ENCODE measurements around the gene MCM7.

Gene MCM7

DNA sequence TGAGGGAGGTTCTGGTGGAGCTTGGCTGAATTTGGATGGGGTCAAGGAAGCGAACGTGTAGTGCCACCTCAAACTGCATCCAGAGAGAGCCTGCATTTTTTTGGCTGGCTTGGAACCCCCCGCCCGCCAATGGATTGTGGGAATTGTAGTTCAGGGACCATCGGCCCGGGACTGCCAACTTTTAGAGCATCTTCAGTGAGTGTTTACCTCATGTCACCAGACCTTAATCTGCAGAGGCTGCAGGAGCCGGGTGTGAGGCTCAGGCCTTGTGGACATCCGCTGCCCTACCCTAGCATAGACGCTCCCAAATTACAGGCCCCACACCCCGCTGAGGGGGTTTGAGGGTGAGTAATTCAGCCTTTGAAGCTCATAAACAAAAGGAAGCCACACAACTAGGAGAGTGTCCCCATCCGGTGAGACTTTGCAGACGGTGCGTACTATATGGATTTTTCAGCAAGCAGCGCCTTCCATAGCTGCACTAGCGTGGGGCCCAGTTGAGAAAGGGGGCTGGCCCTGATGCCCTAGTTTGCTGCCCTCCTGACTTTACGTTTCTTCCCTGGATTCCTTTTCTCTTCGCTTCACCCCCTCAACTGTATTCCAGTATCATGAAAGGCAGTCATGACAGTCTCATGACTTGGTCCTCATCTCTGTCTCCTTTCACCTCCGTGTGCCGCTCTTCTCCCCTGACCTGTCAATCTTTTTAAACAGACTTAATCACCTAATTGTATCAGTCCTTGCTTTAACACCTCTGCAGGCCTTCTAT lies 19.0 kb upstream of the MCM7 start:
- no peak for TF ChIP-seq ZFX (IDR thresholded peaks at IDR 0.05)
- TF ChIP-seq, protein P1, sequence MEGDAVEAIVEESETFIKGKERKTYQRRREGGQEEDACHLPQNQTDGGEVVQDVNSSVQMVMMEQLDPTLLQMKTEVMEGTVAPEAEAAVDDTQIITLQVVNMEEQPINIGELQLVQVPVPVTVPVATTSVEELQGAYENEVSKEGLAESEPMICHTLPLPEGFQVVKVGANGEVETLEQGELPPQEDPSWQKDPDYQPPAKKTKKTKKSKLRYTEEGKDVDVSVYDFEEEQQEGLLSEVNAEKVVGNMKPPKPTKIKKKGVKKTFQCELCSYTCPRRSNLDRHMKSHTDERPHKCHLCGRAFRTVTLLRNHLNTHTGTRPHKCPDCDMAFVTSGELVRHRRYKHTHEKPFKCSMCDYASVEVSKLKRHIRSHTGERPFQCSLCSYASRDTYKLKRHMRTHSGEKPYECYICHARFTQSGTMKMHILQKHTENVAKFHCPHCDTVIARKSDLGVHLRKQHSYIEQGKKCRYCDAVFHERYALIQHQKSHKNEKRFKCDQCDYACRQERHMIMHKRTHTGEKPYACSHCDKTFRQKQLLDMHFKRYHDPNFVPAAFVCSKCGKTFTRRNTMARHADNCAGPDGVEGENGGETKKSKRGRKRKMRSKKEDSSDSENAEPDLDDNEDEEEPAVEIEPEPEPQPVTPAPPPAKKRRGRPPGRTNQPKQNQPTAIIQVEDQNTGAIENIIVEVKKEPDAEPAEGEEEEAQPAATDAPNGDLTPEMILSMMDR (conservative IDR thresholded peaks at IDR 0.05) = no peak
- peak overlapping the region; percentile 85 for H3K27ac ChIP-seq

DNA sequence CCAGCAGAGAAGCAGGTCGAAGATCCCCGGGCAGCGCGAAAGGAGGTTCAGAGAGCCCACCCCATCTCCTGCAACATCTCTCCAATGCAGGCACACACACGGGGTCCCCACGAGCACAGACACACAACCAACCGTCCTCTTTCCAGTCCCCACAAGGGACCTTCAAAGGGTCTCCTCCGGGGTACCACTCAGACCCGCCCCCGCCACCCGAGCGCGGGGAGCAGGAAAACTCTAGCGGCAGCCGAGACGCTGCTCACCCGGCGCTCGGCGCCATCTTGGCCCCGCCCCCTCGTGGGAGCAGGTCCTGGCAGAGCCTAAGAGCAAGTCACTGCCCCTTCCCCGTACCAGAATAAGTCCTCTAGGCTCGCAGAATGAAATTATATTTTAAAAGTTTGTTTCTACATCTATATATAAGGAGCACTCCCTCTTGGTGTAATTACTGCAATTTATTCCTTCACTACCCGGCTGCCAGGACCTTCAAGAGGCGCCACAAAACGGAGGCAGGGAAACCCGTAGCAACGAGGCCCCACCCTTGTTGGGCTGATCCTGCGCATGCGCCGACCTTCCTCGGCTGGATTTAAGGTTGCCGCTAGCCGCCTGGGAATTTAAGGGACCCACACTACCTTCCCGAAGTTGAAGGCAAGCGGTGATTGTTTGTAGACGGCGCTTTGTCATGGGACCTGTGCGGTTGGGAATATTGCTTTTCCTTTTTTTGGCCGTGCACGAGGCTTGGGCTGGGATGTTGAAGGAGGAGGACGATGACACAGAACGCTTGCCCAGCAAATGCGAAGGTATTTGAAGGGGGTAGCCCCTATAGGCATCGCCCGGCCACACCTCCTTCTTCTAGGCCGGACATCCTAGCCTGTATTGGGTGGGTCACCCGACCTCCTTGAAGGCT lies 18.1 kb upstream of the MCM7 start, which contains the start of the genes CNPY4 and TAF6:
Gene CNPY4, plus strand, starts transcription at position 563 of the 898 bp plus-strand sequence. Its CDS starts 111 bp downstream, at position 674.
Gene TAF6, minus strand, starts transcription at position 287 of the 898 bp plus-strand sequence. CDS start 5,149 bp downstream, outside the sequence.
- H3K27ac ChIP-seq = peak within 1 kb of the TSS; percentile 85
- TF ChIP-seq ZFX (IDR thresholded peaks at IDR 0.05) = no peak
- TF ChIP-seq, protein P1 (conservative IDR thresholded peaks at IDR 0.05) = no peak

DNA sequence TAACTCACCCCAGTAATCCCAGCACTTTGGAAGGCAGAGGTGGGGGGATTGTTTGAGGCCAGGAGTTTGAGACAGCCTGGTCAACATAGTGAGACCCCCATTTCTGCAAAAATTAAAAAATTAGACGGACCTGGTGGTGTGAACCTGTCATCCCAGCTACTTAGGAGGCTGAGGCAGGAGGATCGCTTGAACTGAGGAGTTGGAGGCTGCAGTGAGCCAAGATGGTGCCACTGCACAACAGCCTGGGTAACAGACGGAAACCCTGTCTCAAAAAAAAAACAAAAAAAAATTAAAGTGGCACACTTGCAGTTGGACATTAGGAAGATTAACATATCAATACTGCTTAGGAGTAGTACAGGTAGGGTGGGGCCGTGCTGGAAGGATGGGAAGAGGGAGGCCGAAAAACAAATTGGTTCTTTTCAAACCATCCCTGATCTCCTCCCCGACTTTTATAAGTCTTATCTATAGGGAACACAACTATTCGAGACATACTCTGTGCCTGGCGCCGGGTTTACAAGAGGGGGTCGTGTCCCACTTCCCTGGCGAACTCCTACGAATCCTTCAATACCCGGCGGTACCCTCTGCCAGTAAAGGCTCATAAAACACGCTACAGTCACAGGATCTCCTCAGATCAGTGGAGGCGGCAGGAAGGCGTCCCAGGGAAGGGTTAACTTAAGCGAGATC lies 17.3 kb upstream of the MCM7 start:
- TF ChIP-seq, protein P1 (conservative IDR thresholded peaks at IDR 0.05) = no peak
- no peak for TF ChIP-seq ZFX (IDR thresholded peaks at IDR 0.05)
- H3K27ac ChIP-seq = peak overlapping the region; percentile 85

DNA sequence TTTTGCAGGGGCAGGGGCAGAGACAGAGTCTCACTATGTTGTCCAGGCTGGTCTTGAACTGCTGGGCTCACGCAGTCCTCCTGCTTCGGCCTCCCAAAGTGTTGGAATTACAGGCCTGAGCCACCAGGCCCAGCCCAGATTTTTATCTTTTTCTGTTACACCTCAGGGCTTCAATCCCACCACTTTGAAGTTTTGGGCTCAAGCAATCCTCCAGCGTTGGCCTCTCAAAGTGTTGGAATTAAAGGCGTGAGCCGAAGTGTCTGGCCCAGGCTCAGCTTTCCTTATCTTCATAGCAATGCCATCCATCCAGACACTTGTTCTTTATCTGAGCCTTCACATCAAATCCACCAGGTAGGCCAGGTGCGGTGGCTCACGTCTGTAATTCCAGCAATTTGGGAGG lies 13.8 kb upstream of the MCM7 start:
- TF ChIP-seq, protein P1 (conservative IDR thresholded peaks at IDR 0.05) = no peak
- no peak for TF ChIP-seq ZFX (IDR thresholded peaks at IDR 0.05)
- no peak overlapping the region for H3K27ac ChIP-seq

DNA sequence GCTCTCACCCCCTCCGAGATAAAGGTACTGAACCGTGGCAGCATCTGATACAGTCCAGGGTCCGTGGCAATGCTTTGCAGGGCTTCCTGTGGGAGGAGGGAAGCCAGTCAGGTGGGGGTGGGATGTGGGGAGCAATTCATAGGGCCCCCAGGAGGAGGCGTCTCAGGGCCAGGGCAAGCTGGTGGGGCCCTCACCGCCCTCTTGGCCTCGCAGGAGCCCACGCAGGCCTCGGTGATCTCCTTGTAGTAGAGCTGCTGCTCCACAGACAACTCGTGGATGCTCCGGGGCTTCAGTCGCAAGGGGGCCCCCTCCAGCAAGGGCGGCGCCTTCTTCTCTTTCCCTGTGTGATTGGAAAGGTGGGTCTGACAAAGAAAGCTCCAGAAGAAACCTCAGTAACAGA lies 10.7 kb upstream of the MCM7 start:
- no peak overlapping the region for H3K27ac ChIP-seq
- TF ChIP-seq ZFX (IDR thresholded peaks at IDR 0.05) = no peak
- TF ChIP-seq, protein P1 (conservative IDR thresholded peaks at IDR 0.05) = no peak

DNA sequence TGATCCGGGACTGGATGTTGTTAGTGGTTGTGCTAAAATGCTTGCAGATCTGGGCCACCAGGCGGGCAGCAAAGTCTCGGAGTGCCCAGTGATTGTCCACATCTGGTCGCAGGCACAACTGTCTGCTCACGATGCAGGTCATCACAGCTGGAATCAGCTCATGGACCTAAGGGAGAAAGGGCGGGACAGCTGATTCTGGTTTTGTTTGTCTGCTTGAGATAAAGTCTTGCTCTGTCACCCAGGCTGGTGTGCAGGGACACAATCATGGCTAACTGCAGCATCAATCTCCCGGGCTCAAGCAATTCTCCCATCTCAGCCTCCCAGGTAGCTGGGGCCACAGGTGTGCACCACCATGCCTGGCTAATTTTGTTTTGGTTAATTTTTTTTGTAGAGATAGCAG lies 10.0 kb upstream of the MCM7 start:
- no peak for TF ChIP-seq ZFX (IDR thresholded peaks at IDR 0.05)
- TF ChIP-seq, protein P1 (conservative IDR thresholded peaks at IDR 0.05) = no peak
- H3K27ac ChIP-seq = no peak overlapping the region

All from C4-2B (cell line).